Measurements from ENCODE around the gene SSTR1.

- TF ChIP-seq CTCF (IDR thresholded peaks at IDR 0.05) (no peak), POLR2A (IDR thresholded peaks at IDR 0.05) (no peak)
Observed at GRCh38 chr14:38224338-38224737, 16.6 kb downstream of the SSTR1 start.
